Activated naive CD4-positive, alpha-beta T cell (primary cell): ENCODE results near the gene EBF4.
"Not testable (repeated sequence)": the region's sequence is repeated elsewhere in the genome, so short reads cannot be mapped to it uniquely, and the experiment has no call there.

ENCODE experiments used
- DNase-seq, 4 experiments: peaks; one replicate each; lab custom pipeline; 2025; lab: John Stamatoyannopoulos, UW

Gene EBF4

DNA sequence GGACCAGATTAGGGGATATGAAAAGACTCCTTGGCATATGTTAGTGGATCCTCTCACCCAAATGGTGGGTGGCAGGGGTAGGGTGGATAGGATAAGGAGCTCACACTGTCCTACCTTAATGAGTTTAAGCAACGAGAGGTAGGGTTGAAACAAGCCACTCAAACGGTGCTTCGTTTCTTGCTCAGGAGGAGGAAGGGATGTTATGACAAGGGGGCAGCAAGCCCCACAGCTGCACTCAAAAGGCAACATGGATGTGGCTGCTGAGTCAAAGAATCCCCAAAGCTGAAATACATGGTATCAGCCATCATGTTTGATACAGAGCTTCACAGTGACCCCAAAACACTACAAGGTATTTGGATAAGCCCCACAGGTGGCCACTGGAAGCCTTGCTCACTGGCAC lies 20.1 kb upstream of the EBF4 start:
- no peak for DNase-seq

DNA sequence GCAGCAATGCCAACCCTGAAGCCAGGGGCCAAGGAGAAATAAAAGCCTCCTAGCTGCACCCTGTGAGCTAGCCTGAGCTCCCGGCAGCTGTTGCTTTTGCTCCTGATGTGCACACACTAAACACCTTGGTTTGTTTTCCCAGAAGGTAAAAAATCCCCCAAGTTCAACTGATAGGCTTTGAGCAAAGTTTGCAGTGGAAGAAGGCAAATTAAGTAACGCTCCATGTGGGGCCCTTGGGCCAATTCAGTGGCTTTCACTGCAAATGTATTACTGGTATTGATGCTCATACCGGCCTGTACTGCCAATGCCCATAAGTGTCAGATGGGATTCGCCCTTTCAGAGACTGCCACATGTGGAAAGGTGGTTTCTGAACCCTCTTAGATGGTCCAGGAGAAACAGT lies 19.1 kb upstream of the EBF4 start:
- DNase-seq: no peak

DNA sequence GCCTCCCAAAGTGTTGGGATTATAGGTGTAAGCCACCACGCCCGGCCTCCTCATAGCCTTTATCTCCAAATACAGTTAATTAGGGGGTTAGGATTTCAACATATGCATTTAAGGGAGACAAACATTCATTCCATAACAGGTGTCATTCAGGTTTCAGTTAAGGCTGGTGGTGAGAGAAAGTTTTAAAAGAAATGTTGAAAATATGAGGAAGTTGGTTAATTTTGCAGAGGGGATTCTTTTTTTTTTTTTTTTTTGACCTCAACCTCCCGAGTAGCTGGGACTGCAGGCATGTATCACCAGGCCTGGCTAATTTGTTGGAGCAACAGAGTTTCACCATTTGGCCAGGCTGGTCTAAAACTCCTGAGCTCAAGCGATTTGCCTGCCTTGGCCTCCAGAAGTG lies 12.5 kb upstream of the EBF4 start:
- DNase-seq: no peak

DNA sequence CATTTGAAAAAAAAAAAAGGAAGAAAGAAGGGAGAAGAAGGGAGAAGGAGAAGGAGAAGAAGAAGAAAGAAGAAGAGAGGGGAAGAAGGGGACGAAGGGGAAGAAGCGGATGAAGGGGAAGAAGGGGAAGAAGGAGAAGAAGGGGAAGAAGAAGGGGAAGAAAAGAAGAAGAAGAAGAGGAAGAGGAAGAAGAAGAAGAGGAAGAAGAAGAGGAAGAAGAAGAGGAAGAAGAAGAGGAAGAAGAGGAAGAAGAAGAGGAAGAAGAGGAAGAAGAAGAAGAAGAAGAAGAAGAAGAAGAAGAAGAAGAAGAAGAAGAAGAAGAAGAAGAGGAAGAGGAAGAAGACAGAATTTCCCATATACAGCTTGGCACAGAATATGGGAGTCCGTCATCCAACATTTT lies 10.5 kb upstream of the EBF4 start:
- DNase-seq: not testable (repeated sequence)

DNA sequence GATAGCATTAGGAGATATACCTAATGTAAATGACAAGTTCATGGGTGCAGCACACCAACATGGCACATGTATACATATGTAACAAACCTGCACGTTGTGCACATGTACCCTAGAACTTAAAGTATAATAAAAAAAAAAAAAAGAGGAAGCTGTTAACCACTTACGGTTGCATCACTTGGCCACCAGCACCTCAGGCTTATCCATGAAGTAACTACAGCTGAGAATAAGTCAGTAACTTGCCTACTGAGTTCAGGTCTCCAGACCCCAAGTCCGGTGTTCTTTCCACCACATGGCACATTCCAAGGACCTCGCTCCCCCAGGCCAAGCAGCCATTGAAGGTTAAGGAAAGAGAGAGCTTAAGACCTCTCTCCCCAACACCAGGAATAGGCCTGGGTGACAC lies 7.8 kb upstream of the EBF4 start:
- DNase-seq: not testable (repeated sequence)

DNA sequence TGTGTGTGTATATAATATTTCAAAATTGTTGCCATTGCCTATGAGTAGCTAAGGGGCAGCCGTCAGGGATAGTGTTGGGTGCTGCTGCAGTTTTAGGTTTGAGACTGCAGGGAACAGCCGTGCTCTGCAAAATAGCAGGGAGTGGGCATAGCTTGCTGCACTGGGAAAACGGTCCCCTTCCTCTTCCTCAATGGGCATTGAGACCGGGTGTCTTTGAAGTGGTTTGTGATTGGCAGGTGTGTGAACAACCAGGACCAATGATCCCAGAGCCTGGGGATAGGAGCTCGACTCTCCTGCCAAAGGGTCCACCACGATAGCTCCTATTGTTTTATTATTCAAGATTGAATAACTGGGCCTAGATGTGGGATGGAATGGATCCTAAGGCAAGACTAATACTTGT lies 5.1 kb upstream of the EBF4 start:
- no peak for DNase-seq

DNA sequence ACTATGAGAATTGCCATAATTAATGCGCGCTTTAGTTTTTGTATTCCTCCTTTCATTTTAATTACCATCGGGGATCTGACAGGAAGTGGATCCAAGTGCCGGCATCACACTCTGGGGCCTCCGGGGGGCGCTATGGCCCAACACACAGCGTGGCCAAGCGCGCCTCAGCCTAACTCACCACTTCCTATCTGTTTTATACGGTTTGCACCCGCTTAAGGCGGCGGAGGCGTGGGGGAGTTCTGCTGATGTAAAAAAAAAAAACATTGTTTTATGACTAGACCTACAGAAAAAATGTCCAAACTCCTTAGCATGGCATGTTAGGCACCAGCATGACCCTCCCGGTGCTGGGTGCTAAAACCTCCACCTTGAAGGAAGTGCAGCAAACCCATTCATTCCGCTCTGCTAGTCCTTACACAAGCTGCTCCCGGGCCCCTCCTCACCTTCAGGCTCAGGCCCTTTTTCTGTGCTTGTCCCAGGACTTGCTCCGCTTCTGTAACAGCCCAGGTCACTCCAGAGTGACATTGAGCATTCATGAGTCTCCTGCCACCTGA lies 4.5 kb upstream of the EBF4 start:
- peak; percentile 38 to 78 (median 60) for DNase-seq

DNA sequence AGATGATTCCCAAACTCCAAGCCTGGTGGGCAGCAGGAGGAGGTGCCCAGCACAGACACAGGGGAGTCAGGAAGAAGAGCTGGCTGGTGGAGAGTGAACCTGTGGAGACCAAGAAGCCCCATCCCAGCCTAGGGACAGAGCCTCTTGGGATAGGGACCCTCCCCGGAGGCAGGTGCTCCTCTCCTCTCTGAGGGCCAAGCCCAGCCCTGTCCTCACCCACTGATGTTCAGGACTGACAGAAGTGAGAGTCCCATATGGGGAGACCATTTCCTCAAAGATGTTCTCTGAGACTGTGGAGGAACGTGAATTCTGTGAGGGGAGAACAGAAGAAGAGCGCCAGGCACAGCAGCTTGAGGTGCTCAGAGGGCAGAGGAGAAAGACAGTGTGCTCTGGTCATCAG lies 2.4 kb upstream of the EBF4 start:
- no peak for DNase-seq

DNA sequence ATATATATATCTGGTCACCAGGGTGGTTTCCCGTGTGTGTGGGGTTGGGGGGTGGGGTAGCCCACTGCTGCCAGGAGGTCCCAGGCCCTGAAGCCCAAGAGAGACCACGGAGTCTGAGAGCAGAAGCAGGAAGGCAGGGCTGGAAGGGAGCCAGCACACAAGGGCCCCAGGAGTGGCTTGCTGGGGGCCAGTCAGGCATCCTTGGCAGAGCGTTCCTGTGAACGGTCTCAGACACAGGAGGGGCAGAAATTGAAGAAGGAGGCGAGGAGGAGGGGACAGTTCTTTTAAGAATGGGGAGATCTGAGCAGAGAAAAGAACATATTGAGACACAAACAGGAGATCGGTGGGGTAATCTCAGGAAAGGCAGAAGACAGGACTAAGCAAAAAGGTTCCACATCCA lies 1.9 kb upstream of the EBF4 start:
- DNase-seq: no peak

DNA sequence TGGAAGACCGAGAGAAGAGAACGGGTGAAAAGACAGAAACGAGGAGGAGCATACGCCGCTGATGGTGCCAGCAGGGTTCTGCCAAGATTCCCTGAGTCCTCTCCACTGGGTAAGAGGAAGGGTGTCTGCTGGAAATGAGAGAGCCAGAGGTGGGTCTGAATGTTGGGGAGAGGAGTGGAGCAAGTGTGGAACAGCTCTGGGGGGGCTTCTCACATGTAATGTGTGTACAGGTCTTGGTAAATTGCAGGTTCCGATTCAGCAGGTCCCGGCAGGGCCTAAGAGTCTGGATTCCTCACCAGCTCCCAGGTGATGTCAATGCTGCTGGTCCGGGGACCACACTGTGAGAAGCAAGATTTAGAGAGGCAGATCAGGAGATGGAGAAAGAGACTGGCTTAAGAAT lies 1.5 kb upstream of the EBF4 start:
- DNase-seq: no peak

DNA sequence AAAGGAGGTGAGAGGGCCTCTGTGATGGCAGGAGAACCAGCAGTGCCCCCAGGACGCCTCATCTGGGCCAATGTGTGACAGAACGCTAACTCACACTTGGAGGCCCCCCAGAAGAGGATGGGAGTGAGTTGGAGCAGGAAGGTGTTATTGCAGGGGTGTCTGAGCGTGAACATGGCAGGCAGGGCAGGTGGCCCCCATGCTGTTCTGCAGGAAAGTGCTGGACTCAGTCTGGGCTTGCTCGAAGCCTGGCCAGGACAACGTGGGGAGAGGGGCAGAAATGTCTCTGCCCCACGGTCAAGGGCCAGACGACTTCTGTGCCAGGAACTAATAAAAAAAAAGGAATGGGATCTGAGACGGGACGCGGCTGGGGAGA lies 931 bp upstream of the EBF4 start:
- DNase-seq: no peak

DNA sequence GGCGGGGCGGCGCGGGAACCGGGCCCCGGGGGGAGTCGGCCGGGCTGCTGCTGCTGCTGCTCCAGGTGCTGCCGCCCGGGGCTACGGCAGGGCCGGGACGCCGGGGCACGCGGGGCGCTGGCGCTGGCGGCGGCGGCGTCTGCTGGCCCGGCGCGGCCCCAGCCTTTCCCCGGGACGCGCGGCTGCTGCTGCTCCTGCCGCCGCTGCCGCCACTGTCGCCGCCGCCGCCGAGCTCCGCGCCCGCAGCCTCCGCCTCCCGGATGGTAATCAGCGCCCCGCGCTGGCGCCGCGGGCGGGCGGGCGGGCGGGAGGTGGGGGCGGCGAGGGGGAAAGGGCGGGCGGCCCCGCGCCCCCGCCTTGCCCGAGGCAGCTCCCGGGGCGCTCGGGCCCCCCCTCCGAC lies 306 bp downstream of the EBF4 start:
- peak in 1 of 4 experiments; percentile 40 for DNase-seq

DNA sequence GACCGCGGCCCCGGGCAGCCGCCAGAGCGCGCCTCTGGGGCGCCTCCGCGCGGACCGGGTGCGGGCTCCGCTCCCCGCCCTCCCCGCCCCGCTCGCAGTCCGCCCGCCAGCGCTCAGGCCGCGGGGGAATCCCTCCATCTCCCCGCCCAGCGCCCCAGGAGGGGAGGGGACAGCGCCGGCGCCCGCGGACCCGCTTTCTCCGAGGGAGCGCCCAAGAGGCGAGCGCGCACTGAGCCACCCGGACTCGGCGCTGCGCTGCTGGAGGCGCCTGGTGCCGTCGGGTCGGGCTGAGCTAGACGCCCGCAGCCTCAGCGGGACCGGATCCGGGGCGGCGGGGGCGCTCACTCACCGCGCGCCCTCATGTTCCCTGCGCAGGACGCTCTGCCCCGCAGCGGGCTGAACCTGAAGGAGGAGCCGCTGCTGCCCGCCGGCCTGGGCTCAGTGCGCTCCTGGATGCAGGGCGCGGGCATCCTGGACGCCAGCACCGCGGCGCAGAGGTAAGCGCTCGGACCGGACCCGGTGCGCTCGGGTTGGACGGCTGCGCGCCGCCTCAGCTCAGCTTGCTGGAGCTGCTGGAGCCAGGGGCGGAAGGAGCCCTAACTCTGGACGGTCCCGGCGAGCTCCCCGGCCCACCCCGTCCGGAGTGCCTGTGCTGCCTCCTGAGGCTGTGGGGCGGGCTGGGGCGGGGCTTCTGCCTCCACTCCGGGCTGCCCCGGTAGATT lies 867 bp downstream of the EBF4 start:
- peak in 1 of 4 experiments; percentile 47 for DNase-seq

DNA sequence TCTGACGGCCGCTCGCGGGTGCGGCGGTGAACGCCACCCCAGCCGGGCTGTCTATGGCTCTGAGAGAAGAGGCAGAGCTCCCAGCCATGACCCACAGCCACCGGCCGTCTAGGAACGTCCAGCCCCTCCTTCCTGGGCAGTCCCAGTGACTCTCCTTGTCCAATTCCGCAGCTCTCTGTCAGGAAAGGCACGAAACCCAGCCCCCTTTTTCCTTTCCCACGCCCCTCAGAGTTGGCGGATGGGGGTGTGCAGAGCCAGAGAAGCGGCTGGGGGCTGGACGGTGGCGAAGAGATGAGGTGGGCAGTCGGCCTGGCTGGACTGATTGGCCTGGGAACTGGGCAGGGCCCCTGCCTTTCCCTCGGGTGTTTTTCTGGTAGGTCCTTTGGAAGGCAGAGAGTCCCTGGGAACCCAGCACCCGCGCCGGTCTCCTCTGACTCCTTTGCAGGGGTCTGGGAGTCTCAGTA lies 1.5 kb downstream of the EBF4 start:
- DNase-seq: no peak

DNA sequence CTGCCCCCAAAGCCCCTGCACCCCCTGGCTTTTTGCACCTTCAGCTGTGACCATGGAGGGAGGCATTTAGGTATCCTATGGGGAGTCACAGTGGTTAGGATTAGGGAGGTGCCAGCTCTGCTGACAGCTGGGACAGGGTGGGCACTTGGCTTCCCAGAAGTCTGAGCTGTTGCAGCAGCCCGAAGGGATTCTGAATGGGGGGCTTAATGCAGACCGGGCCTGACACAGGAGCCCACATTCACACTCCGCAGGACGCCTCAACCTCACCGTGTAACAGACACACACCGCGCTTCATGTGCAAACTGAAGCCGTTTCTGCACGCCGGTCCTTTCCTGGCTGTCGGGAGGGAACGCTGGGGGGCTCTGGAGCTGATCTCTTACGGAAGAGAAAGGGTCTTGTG lies 1.9 kb downstream of the EBF4 start:
- no peak for DNase-seq

DNA sequence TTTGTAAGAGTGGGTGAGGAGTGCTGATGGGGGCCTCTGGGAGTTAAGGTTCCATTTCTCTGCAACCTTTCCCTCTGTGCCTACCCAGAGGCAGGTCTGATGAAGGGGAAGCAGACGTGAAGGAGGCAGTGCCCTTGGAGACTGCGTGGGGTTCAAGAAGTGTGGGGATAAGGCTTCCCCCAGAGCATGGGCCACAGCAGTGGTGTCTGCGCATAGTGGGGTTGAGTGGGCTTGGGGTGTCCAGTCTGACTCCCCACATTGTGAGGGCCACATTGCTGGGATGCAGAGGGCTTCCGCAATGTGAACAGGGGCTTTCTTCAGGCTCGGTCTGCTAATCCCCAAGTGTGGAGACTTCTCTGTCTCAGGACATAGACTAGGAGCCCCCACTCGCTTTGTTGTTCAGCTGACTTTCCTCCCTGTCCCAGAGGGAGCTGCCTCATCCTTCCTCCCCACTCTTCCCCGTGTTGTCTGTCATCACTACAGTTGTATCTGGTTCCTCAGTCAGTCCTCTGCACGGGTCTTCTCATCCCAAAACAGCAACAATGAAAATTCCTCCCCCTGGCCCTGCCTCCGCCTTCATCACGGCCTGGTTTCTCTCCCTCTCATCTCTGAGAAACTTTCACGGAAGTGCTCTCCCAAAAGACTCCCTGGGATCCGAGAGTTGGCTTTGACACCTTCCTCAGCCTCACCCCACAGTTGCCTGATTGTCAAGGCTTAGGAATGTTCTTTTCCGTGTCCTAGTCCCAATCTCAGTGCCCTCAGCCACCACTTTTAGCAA lies 2.8 kb downstream of the EBF4 start:
- no peak for DNase-seq

DNA sequence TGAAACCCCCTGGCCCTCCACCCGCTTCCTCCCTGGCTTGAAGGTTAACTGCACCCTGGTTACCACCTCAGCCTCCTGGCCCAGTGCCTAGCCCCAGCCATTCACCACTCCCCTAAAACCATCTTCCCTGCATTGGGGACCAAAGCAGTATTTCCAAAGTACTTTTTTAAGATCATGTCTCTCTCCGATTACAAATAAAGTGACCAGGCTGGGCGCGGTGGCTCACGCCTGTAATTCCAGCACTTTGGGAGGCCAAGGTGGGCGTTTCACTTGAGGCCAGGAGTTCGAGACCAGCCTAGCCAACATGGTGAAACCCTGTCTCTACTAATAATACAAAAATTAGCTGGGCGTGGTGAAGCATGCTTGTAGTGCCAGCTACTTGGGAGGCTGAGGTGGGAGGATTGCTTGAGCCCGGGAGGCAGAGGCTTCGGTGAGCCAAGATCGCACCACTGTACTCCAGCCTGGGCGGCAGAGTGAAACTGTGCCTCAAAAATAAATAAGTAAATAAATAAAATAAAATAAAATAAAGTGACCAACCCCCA lies 3.5 kb downstream of the EBF4 start:
- DNase-seq: not testable (repeated sequence)

DNA sequence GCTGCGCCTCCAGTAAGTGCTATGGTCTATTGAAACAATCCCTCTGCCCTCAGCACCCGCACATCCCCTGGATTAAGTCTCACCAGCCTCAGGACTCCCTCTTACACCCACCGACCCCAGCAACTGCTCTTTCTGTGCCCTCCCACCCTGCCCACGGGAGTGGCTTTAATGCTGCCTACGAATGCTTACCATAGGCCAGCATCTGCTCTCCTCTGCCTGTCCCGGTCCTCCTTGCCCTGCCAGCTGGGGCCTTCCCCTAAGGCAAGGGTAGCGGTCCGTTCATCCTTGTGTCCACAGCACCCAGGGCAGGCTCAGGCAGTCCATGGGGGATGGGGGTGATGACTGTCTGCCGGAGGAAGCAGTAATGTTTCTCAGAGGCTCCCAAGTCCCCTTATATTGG lies 4.1 kb downstream of the EBF4 start:
- DNase-seq: no peak

DNA sequence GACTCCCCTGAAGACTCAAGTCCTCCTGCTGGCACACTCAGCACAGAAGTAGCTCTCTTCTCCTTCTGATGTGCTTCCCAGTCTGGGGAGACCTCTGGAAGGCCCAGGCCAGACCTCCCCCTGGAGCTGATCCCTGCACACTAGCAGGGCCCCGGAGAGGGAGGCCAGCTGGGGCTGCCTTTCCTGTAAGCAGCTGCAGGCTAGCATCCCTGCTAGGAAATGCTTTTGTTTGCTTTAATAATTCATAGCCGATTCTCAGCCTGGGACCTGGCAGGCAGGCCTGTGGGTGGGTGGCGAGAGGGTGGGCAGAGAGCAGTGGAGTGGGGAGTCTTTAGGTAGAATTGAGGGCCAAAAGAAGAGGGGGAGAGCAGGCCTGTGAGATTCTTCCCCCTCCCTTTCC lies 5.2 kb downstream of the EBF4 start:
- DNase-seq: no peak

DNA sequence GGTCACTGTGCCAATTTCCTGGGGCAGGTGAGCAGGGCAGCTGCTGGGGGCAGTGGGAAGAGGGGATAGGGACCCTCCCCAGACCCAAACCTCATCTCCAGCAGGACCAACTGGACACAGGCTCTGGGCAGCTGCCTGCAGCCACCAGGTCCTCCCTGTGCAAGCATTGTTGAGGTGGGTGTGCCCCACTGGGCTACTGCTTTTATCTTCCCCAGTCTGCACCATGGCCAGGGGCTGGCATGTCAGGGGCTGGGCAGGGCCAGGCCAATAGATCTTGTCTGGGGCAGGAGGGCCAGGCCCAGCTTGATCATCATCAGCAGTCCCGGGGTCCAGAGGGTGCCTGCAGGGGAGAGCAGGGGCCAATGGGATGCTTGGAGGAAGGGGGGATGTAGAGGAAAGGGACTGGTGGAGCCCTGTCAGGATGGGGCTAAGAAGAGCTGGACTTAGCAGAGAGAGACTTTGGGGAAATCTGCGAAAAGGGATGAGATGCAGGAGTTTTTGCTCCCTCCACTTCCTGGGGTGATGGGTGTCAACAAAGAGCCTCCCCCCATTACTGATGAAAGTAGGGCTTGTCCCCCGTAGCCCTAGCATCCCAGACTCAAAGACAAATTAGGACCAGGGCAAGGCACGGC lies 5.7 kb downstream of the EBF4 start:
- no peak for DNase-seq

DNA sequence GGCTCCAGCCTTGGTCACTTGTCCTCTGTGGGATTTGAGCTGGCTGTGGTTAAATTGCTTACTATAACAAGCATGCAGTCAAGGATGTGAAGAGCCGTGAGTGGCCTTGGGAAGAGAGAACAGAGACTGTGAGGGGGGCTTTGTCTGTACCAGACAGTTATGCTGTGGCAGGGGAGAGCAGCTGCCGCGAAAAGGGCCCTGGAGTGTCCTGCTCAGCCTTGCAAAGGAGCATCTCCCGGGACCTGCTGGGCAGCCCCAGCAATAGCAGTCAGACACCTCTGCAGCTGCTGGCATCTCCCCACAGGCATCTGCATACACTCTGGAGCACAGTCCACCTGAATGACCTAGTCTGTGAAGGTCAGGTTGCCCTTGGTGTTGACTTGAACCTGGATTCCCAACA lies 6.3 kb downstream of the EBF4 start:
- DNase-seq: no peak

DNA sequence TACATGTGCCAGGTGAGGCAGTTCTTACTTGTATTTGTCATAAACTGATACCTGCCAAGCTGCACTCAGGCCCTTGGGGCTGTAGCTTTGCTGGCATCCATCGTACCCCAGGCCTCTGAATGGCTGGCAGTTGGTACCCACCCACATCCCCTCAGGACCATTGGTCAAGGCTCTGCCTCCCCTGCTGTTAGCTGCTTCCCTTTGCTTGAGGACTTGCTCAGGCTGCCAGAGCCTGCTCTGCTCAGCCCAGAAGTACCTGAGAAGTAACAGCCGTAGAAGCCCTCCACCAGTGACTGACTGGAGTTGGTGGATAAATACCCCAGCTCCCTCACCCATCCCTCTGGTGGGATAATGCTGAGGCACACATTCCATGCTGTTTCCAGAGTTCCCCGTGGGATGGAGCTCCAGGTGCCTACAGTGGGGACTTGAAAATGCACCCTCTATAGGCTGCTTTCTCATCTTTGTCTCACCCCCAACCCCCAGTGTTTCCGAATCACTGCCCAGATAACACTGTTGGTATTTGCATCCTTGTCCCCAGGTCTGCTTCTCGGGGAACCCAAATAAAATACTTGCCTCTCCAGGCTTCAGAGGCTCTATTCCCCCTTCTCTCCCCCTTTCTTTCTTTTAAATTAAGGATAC lies 7.3 kb downstream of the EBF4 start:
- no peak for DNase-seq
